ENCODE data around the gene LRRC7.

DNA sequence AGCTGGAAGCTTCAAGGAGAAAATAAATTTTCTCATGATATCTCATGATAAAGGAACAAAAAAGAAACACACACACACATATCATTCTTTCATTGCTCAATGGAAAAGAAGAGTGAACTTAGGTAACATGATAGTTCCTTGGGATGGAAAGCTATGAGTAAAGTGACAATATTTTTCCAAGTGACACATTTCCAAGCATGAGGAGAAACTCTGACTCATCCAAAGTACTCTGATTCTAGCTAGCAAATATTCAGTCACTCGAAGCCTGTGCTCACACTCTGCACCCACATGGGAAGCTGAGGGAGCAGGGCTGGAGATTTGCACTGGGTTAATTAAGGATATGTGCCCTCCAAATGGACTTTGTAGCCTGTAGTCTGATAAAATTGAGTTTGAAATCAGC lies 415.3 kb downstream of the LRRC7 start:
- TF ChIP-seq POLR2AphosphoS5 (IDR thresholded peaks at IDR 0.05; ENCODE audit: borderline replicate concordance, low read depth, low read length): no peak
- TF ChIP-seq EZH2 (IDR thresholded peaks at IDR 0.05): no peak
- TF ChIP-seq FOXP2 (optimal IDR thresholded peaks at IDR 0.05; ENCODE audit: control extremely low read depth, extremely low read length, insufficient read depth): no peak

Data from SK-N-MC (cell line).